Stimulated activated CD8-positive, alpha-beta memory T cell treated with anti-CD3 and anti-CD28 coated beads, Interleukin-15, amount 100 ng/mL, for 4 hours (primary cell): Measurements from ENCODE around the gene CD33.
"Not testable (repeated sequence)": the region's sequence is repeated elsewhere in the genome, so short reads cannot be mapped to it uniquely, and the experiment has no call there.

Source experiments
- DNase-seq, 2 donors: peaks; one replicate each; pipeline ENCODE4 v3.0.0-alpha.2; 2020; ENCODE audit warnings: low read depth in 2 of 2

The CD33 gene

DNA sequence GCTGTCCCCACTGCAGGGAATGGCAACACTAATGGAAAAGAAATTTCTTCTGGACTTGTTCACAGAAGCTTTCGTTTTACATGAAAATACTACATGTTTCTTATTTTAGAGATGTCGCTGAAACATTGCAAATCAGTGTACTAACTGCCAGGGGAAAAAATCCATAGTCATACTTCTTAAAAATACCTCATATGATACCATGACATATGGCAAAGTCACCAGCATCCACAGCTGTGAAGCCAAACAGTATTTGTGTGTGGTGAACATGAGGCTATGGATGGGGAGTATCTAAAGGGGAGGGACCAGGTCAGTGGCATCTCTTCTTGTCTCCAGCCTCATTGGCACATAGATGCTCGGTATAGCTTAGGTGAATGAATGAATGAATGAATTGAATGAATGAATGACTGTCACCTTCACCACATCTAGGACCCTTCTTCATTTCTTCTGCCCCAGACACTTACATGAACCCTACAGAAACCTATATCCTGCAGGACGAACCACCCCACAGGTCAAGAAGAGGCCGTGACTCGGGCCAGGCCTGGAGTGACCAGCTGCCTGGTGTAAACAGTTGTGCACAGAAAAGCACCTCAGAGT lies 14.6 kb upstream of the CD33 start:
- no peak for DNase-seq

DNA sequence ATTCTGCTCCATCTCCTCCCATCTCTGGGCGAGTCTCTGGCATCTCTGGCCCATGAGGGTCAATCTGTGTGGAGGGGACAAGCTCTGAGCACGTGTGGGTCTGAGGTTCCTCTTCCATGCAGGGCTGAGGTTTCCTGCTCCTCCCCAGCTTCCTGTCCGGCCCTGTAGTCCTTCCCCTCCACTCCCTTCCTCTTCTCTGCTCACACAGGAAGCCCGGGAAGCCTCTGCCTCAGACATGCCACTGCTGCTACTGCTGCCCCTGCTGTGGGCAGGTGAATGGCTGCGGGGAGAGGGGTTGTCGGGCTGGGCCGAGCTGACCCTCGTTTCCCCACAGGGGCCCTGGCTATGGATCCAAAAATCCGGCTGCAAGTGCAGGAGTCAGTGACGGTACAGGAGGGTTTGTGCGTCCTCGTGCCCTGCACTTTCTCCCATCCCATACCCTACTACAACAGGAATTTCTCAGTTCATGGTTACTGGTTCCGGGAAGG lies 14.0 kb upstream of the CD33 start:
- DNase-seq, result not testable (repeated sequence)

DNA sequence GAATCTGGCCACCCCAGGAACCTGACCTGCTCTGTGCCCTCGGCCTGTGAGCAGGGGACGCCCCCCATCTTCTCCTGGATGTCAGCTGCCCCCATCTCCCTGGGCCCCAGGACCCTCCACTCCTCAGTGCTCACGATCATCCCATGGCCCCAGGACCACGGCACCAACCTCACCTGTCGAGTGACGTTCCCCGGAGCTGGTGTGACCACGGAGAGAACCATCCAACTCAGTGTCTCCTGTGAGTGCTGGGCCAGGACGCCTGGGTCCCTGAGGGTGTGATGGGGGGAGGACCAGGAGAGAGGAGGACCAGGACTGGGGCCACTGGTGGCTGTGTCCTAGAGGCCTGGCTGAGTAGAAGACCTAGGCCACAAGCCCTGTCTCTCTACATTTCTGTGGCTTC lies 13.0 kb upstream of the CD33 start:
- no peak for DNase-seq

DNA sequence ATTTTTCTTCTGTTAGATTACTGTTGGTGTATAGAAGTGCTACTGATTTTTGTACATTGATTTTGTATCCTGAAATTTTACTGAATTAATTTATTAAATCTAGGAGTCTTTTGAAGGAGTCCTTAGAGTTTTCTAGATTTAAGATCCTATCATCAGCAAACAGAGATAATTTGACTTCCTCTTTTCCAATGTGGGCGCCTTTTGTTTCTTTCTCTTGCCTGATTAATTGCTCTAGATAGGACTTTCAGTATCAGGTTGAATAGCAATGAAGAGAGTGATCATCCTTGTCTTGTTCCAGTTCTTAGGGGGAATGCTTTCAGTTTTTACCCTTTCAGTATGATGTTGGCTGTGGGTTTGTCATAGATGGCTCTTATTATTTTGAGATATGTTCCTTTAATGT lies 5.6 kb upstream of the CD33 start:
- no peak for DNase-seq

DNA sequence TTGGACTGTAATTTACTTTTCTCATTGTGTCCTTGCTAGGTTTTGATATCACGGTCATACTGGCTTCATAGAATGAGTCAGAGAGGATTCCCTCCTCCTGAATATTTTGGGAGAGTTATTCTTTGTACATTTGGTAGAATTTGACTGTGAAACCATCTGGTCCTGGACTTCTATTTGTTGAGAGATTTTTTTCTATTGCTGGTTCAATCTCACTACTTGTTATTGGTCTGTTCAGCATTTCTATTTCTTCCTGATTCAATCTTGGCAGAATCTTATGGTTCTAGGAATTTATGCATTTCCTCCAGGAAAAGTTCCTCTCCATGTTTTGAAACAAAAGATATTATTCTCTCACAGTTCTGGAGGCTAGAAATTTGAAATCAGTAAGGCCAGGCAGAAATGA lies 4.9 kb upstream of the CD33 start:
- no peak for DNase-seq

DNA sequence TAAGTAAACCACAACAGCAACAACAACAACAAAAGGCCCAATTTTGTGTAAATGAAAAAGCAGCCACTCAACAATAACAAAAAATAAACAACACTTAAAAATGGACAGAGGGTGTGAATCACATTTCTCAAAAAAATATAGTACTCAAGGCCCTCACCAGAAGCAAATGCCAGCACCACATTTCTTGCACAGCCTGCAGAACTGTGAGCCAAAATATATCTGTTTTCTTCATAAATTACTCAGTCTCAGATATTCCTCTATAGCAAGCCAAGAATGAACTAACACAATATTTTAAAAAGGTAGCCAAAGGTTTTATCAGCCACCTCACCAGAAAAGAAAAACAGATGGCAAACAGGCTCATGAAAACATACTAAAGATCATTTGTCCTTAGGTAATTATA lies 3.9 kb upstream of the CD33 start:
- DNase-seq, result no peak

DNA sequence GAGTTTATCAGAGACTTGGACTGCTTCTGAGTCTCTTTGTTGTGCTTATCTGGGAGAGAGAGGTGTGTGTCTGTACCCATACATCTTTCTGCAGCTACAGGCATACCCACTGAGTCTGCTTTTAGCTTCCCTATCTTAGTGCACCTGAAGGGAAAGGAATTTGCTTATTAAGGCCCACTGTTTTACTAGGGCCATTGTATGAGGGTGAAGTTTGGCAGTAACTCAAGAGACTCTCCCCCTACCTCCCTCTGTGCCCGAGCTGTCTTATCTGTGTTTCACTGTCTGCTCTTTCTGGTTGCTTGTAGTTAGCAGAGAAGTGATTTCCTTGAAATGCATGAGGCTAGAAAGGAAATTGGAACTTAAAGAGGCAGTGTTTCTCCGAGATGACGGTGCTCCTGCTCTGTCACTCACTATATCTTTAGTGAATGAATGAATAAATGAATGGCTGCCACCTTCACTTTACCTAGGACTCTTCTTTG lies 678 bp upstream of the CD33 start:
- DNase-seq, result no peak

DNA sequence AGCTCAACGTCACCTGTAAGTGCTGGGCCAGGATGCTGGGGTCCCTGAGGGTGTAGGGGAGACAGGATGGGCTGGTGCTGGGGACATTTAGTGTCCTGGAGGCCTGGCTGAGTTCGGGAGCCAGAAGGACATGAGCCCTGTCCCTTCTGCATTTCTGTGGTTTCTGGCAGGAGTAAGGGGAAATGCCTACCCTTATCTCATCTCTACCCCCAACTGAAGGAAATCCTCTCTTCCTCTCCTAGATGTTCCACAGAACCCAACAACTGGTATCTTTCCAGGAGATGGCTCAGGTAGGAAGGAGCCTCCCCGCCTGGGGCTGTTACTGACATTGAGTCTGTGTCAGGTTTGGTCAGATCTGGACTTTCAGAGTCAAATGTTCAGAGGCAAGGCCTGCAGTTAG lies 1.2 kb downstream of the CD33 start:
- no peak for DNase-seq

DNA sequence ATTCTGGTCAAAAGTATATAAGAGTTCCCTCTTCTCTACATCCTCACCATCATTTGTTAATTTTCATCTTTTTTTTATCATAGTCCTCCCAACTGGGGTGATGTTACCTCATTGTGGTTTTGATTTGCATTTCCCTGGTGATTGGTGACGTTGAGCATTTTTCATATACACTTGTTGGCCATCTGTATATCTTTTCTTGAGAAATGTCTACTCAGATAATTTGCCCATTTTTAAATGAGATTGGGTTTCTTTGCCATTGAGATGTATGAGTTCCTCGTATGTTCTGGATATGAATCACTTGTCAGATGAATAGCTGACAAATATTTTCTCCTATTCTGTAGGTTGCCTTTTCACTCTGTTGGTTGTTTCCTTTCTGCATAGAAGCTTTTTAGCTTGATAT lies 2.4 kb downstream of the CD33 start:
- DNase-seq, result no peak

DNA sequence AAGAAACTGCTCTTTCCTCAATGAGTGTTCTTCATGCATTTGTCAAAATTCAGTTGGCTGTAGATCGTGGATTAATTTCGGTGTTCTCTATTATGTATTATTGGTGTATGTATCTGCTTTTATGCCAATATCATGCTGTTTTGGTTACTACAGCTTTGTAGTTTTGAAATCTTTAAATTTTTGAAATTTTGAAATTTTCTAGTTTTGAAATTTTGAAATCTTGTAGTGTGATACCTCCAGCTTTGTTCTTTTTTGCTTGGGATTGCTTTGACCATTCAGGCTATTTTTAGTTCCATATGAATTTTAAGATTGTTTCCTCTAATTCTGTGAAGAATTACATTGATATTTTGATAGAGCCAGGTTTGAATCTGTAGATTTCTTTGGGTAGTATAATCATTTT lies 3.1 kb downstream of the CD33 start:
- no peak for DNase-seq

DNA sequence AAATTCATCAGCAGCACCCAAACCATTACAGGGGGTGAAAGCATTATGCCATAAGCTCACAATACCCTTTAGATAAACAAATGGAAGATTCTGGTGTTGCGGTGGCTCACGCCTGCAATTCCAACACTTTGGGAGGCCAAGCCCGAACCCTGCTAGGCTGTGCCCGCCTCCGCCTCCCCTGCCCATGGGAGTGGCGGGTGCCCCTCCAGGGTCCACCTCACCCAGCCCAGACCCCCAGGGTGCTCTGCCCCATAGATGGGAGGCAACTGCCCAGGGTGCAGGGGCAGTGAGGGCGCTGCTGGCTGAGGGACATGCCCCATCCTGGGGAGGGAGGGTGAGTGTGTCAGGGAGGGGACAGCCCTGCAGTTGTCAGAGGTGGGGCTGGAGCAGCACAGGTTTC lies 16.0 kb downstream of the CD33 start:
- DNase-seq, result no peak

DNA sequence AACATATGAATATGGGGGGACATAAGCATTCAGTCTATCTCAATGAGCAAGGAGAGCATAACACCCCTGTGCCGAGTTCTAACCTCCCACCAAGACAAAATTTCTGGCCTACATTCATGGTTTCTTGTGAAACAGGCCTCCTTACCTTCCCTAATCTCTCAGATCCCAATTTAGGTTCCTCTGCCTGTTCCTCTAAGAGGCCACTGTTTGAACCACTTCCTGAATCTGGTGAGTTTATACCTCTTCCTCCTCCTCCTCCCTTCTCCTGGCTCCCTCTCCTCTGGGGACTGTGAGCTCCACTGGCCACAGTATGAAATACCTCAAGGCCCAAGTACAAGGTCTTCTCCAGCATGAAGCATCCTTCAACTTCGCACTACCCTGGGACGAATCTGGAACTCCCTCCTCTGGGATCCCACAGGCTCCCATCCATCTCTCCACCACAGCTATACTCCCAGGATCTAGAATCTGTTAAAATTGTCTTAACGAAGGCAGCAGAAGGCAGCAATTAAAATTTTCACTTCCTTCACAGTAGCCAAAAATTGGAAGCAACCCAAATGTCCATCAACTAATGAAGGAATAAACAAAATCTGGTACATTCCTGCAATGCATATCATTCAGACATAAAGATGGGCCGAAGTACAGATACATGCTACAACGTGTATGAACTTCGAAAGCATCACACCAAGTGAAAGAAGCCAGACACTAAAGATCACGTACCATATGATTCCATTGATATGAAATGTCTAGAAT lies 18.2 kb downstream of the CD33 start:
- DNase-seq, result no peak

DNA sequence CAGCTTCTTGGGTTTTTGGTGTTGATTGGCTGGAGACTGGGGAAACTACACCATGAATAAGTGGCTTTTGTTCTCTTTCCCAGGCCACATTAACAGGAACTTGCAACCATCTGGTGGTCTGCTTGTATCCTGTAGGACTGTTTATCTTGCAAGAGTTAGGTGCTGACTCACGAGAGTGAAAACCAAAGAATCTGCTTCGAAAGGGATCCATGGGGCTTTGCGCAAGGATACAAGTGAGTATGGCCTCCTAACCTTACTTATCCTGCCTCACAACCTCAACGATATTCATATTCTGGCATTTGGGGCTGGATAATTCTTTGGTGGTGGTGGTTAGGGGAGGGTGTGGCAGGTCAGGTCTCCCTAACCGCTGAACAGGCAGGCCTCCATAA lies 21.3 kb downstream of the CD33 start:
- no peak for DNase-seq

DNA sequence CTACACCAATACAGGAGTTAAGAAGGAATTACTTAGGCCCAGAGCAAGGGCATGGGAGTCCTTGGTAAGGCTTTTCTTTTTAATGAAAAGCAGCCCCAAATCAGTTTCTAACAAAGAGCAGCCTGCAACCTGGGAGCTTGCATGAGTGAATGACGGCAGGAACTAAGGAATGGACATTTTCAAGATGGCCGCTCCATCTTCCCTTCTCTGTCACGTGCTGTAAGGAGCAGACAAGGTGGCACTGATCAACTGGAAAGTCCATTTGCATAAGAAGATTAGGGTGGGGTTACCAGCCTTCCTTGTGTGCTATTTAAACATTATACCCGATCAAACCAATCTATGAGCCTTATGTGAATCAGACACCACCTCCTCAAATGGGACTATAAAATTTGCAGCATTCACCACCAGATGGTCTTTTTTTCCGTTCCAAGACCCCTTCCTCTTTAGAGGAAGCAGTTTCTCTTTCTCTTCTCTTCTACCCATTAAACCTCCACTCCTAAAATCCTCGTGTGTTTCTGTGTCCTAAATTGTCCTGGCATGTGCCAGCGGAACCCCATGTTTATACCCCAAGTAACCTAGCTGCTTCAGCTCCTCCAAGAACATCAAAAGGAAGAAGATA lies 23.2 kb downstream of the CD33 start:
- DNase-seq, result no peak

DNA sequence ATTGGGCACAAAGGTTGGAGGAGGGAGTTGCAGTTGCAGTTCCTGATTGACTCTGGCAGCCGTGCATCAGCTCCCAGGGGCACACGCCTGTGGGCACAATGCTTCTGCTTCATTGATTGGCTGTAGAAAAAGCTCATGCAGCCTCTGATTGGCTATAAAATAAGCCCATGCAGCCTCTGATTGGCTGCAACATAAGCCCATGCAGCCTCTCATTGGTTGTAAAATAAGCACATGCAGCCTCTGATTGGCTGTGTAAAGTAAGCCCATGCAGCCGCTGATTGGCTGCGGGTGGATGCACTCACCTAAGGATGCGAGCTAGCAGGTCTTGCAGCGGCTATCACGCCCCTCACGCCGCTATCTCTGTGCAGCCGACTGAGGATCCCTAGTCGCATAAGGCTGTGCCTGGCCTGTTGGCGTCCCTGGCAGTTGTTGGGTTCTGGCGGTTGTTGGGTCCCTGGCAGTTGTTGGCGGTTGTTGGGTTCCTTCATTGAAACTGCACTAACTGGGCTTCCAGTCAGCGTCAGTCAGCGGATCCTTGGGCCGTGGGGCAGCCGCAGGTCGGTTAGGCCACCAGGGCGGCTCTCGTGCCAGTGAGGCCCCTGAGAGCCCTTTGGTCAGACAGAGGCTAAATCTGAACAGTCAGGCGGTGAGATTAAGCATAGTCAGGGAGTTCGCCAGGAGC lies 26.0 kb downstream of the CD33 start, which contains the start of gene SIGLECL1:
Gene SIGLECL1 (plus strand): TSS at position 295 of the 682 bp plus-strand sequence. CDS start 12,993 bp downstream, outside the sequence.
- DNase-seq, result no peak

DNA sequence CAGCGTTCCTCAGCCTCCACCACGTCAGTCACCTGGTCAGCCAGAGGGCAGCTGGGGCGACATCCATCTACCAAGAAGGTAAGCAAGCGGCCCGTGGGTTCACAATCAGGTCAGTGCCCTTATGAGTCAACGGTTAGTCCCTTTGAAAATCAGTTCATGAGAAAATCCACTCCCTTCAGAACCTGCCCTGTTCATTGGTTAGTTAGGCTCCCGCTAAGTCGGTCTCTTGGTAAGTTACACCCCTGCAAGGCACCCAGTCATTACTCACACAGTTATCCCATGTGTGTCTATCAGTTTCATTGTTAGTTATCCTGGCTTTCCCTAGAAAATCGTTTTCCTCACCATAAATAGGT lies 26.6 kb downstream of the CD33 start:
- no peak for DNase-seq

DNA sequence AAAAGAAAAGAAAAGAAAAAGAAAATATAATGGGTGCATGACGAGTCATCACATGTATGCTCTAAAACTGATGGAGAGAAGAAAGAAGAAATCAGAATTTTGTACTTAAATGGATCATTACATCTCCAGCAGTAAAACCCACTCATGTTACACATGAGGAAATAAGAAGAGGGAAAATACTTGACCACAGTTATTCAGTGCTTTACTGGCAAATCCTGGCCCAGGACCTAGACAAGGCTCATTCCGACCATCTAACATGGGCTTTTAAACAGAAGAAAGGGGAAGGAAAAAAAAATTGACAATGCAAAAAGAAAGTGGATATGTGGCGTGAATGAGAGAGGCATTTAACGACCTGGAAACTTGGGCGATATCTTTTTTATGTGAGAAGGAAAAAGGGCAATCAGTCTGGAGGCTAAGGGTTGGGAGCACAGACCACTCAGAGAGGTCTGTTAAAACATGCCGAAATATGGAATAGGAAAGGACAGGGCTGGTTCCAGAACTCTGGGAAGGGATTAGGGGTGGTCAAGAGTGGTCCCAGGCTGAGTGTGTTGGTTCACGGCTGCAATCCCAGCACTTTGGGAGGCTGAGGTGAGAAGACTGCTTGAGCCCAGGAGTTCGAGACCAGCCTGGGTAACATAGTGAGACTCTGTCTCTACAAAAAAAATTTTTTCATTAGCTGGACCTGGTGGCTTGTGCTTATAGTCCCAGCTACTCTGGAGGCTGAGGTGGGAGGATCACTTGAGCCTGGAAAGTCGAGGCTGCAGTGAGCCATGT lies 27.6 kb downstream of the CD33 start:
- DNase-seq, result no peak

DNA sequence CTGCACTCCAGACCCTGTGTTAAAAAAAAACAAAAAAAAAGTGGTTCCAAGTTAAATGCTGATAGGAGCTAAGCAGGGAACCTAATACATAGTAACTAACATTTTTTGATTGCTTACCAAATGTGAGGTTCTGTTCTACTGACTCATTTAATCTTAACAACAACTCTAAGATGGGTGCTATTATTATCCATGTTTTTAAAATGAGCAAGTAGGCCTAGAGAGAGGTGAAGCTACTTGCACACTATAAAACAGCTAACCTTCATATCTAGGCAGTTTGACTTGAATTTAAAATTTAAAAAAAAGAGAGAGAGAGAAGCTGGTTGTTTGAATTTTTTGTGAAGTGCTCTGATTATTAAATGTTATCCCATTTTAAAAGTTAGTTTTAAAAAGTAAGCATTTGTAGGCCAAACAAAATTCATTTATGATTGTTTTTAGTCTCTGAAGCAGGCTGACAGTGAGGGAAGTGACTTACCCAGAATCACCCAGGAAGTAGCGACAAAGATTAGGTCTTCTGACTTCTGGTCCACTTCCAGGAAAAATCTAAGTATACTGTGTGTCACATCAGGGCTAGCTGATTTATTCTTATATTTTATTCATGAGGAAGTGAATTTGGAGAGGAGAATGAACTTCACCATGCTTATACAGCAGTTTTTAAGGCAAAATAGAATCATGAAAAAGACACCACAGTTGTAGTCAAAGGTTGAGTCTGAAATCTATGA lies 28.4 kb downstream of the CD33 start:
- DNase-seq, result no peak

DNA sequence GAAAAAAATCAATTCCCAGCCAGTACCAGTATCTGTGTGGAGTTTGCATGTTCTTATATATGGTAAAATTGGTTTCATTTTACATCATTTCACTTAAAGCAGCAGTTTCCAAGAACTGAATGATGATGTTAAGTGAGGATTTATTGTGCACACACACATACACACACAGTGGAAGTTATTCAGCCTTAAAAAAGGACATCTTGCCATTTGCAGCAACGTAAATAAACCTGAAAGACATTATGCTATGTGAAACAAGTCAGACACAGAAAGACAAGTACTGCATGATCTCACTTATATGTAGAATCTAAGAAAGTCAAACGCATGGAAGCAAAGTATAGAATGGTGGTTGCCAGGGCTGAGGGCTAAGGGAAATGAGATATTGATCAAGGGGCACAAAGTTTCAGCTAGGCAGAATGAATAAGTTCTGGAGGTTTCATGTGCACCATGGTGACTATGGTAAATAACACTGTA lies 31.3 kb downstream of the CD33 start:
- DNase-seq, result no peak

DNA sequence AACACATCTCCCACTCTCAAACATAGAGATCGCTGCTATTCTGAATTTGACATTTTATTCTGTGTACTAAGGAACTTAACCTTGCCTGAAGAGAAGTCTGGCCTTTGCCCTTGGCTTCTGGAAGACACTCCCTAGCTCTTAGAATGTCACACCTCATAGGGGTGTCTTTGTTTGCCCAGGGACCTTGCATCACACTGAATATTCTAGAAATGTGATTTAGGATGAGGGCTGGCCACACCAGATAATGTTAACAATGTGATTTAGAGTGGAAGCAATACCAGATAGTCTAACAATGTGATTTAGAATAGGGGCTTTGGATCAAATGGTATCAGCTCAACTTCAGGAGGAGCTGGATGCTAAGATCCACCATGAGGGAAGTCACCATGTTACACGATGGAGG lies 32.6 kb downstream of the CD33 start:
- no peak for DNase-seq
